ENCODE data around the gene CHD5. TPM values are rescaled to one million over a fixed set of nuclear protein-coding genes. Genes with fewer than 3 reads are reported as not detected.

CHD5 gene
- total RNA-seq, 6 experiments from 2014 or later: not detected

- ATAC-seq (no peak), DNase-seq (no peak)
- H3K9me3 ChIP-seq: no peaks in the 10 kb centered on the region
- no peaks in the 10 kb centered on the region for H3K36me3 ChIP-seq
- H3K27ac ChIP-seq: no peak overlapping the region
- H3K4me3 ChIP-seq: no peak overlapping the region
- intact Hi-C loops (cut with DNase I): no loop called here
- H3K4me1 ChIP-seq: peaks cover 0 to 8% (median 0%) of the 10 kb centered on the region in 4 donors
- TF ChIP-seq POLR2A (IDR thresholded peaks at IDR 0.05) (no peak), CTCF (IDR thresholded peaks at IDR 0.05) (no peak)
- H3K27me3 ChIP-seq: peaks cover 0 to 14% of the 10 kb centered on the region in 2 donors
- 86% methylated on average over 4 of the region's 5 CpGs for WGBS (ENCODE audit: insufficient coverage, low coverage, low lambda C conversion rate, missing lambda C conversion rate)
Observed at GRCh38 chr1:6176779-6177178, 3.3 kb downstream of the CHD5 start.

GRCh38 chr1:6175411-6175828 lies 4.7 kb downstream of the CHD5 start:
- DNase-seq (no peak), ATAC-seq (no peak)
- peaks cover 0 to 14% of the 10 kb centered on the region in 2 donors for H3K27me3 ChIP-seq
- TF ChIP-seq CTCF (IDR thresholded peaks at IDR 0.05): no peak
- WGBS (ENCODE audit: insufficient coverage, low coverage, low lambda C conversion rate, missing lambda C conversion rate): 84% methylated on average over 6 of the region's 6 CpGs
- intact Hi-C loops (cut with DNase I): no loop called here
- H3K4me1 ChIP-seq: peaks cover 0 to 4% (median 0%) of the 10 kb centered on the region in 4 donors
- H3K4me3 ChIP-seq: no peak overlapping the region
- no peak overlapping the region for H3K27ac ChIP-seq
- no peaks in the 10 kb centered on the region for H3K36me3 ChIP-seq
- no peaks in the 10 kb centered on the region for H3K9me3 ChIP-seq

GRCh38 chr1:6174621-6175410 lies 5.3 kb downstream of the CHD5 start:
- 61% methylated on average over 4 of the region's 5 CpGs for WGBS (ENCODE audit: insufficient coverage, low coverage, low lambda C conversion rate, missing lambda C conversion rate)
- Histone ChIP-seq H3K4me1 (peaks cover 0 to 4% (median 0%) of the 10 kb centered on the region in 4 donors), H3K4me3 (no peak overlapping the region), H3K27me3 (peaks cover 0 to 14% of the 10 kb centered on the region in 2 donors), H3K36me3 (no peaks in the 10 kb centered on the region), H3K9me3 (no peaks in the 10 kb centered on the region), H3K27ac (no peak overlapping the region)
- DNase-seq: no peak
- intact Hi-C loops (cut with DNase I): no loop called here
- TF ChIP-seq POLR2A (IDR thresholded peaks at IDR 0.05) (no peak), CTCF (IDR thresholded peaks at IDR 0.05) (no peak)
- ATAC-seq: no peak

GRCh38 chr1:6172549-6172948 lies 7.6 kb downstream of the CHD5 start:
- H3K4me1 ChIP-seq: no peaks in the 10 kb centered on the region
- H3K9me3 ChIP-seq: no peaks in the 10 kb centered on the region
- H3K27me3 ChIP-seq: no peaks in the 10 kb centered on the region
- H3K27ac ChIP-seq: no peak overlapping the region
- DNase-seq (no peak), ATAC-seq (no peak)
- 55% methylated on average over 4 of the region's 10 CpGs for WGBS (ENCODE audit: insufficient coverage, low coverage, low lambda C conversion rate, missing lambda C conversion rate)
- H3K36me3 ChIP-seq: no peaks in the 10 kb centered on the region
- TF ChIP-seq CTCF (IDR thresholded peaks at IDR 0.05): no peak
- no peak for TF ChIP-seq POLR2A (IDR thresholded peaks at IDR 0.05)
- intact Hi-C loops (cut with DNase I): no loop called here
- no peak overlapping the region for H3K4me3 ChIP-seq
